ENCODE data around the gene IGSF23.

- TF ChIP-seq CTCF (IDR thresholded peaks at IDR 0.05): no peak
- no peak for TF ChIP-seq POLR2A (IDR thresholded peaks at IDR 0.05)
Measured at GRCh38 chr19:44573183-44573582, 40.2 kb upstream of the IGSF23 start.
